Astrocyte (in vitro differentiated cells and primary cell): ENCODE measurements around the gene ABCB8. TPM values are rescaled to one million over a fixed set of nuclear protein-coding genes. Genes with fewer than 3 reads are reported as not detected.

Experiments
- DNase-seq: peaks from one replicate; pipeline ENCODE4 v3.0.0-alpha.2; 2010; ENCODE audit warnings: low read depth
- FAIRE-seq: peaks from 2 replicates; lab custom pipeline; 2011; peaks lifted over from hg19 to GRCh38; lab: Jason Lieb, UNC
- H2AFZ ChIP-seq: 2 replicates; pipeline ENCODE4 v1.6.0; 2012; ENCODE audit warnings: low read depth, low read length, inconsistent platforms
- H3K27ac ChIP-seq: 2 replicates; pipeline ENCODE4 v1.5.1; 2011; ENCODE audit warnings: low read depth, low read length, inconsistent platforms
- H3K27me3 ChIP-seq: 2 replicates; pipeline ENCODE4 v1.6.0; 2011; ENCODE audit warnings: low read length, inconsistent platforms; ENCODE audit not compliant: insufficient read depth
- H3K36me3 ChIP-seq: 2 replicates; pipeline ENCODE4 v1.5.1; 2011; ENCODE audit warnings: low read length, inconsistent platforms; ENCODE audit not compliant: insufficient read depth
- H3K4me1 ChIP-seq: 2 replicates; pipeline ENCODE4 v1.5.1; 2011; ENCODE audit warnings: low read length, inconsistent platforms; ENCODE audit not compliant: insufficient read depth
- H3K4me2 ChIP-seq: 2 replicates; pipeline ENCODE4 v1.6.0; 2012; ENCODE audit warnings: low read length, inconsistent platforms
- H3K4me3 ChIP-seq: 2 replicates; pipeline ENCODE4 v1.5.1; 2011; ENCODE audit warnings: low read depth, mild to moderate bottlenecking, low read length, inconsistent platforms; ENCODE audit not compliant: insufficient read depth
- H3K79me2 ChIP-seq: 2 replicates; pipeline ENCODE4 v1.6.0; 2012; ENCODE audit warnings: mild to moderate bottlenecking, low read length, inconsistent platforms; ENCODE audit not compliant: insufficient read depth
- H3K9ac ChIP-seq: 2 replicates; pipeline ENCODE4 v1.6.0; 2012; ENCODE audit warnings: mild to moderate bottlenecking, low read length, inconsistent platforms
- H3K9me3 ChIP-seq: 2 replicates; pipeline ENCODE4 v1.5.1; 2012; ENCODE audit warnings: low read depth, mild to moderate bottlenecking, low read length, inconsistent platforms; ENCODE audit not compliant: insufficient read depth
- H4K20me1 ChIP-seq: 2 replicates; pipeline ENCODE4 v1.6.0; 2012; ENCODE audit warnings: low read length, inconsistent platforms; ENCODE audit not compliant: insufficient read depth
- H3K27ac Mint-ChIP-seq: one replicate; pipeline ENCODE4 v1.8.0; 2021; ENCODE audit warnings: mild to moderate bottlenecking, mixed read lengths; ENCODE audit not compliant: unreplicated experiment
- H3K27me3 Mint-ChIP-seq: one replicate; pipeline ENCODE4 v1.8.0; 2021; ENCODE audit warnings: low read depth, mixed read lengths; ENCODE audit not compliant: unreplicated experiment
- H3K36me3 Mint-ChIP-seq: one replicate; pipeline ENCODE4 v1.8.0; 2021; ENCODE audit warnings: low read depth, mixed read lengths; ENCODE audit not compliant: unreplicated experiment
- H3K4me1 Mint-ChIP-seq: one replicate; pipeline ENCODE4 v1.8.0; 2021; ENCODE audit warnings: low read depth, mixed read lengths; ENCODE audit not compliant: unreplicated experiment
- H3K4me3 Mint-ChIP-seq: one replicate; pipeline ENCODE4 v1.8.0; 2021; ENCODE audit warnings: mild to moderate bottlenecking, moderate library complexity, mixed read lengths; ENCODE audit not compliant: unreplicated experiment
- H3K9me3 Mint-ChIP-seq: one replicate; pipeline ENCODE4 v1.8.0; 2021; ENCODE audit warnings: mild to moderate bottlenecking, mixed read lengths; ENCODE audit not compliant: unreplicated experiment
- EZH2 ChIP-seq: IDR thresholded peaks from 2 replicates; pipeline ENCODE4 v1.6.1; 2012; ENCODE audit warnings: mild to moderate bottlenecking, low read length, inconsistent platforms; ENCODE audit not compliant: insufficient read depth
- total RNA-seq: library from RNA; stranded (reverse); gene quantifications from 2 replicates; pipeline ENCODE4 v1.2.1, GENCODE V29; 2021
- TF ChIP-seq, protein P1 (sequence below): IDR thresholded peaks from 2 replicates; pipeline ENCODE4 v1.5.1; 2011; ENCODE audit warnings: low read depth, mild to moderate bottlenecking, inconsistent platforms, low read length, moderate library complexity; ENCODE audit not compliant: insufficient read depth

The ABCB8 gene
- total RNA-seq, 1 donor from 2014 or later: 53.3 TPM

DNA sequence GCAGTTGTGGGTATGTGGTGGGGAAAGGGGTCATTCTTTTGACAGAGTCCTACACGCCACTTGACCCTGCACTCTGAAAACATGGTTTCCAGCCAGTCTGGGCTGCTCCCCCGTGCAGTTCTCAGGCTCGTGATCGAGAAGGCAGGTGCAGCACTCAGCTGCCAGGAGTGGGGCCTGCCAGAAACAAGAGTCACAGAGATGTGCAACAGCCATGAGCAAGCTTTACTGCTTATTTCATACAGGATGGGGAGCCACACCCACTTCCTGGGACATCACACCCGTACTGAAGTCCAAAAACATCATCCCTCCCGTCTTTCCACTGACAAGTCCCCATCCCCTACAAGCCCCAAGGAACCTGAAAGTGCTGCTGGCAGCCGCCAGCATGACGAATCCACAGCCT lies 13.3 kb upstream of the ABCB8 start:
- no peaks in the 10 kb centered on the region for H3K36me3 ChIP-seq
- peaks cover 55% of the 10 kb centered on the region for H3K27me3 Mint-ChIP-seq
- DNase-seq (no peak), FAIRE-seq (no peak)
- peaks cover 25% of the 10 kb centered on the region for H3K4me1 ChIP-seq
- H4K20me1 ChIP-seq: no peaks in the 10 kb centered on the region
- no peaks in the 10 kb centered on the region for H3K79me2 ChIP-seq
- H3K36me3 Mint-ChIP-seq: peaks cover 12% of the 10 kb centered on the region
- H3K9me3 Mint-ChIP-seq: peaks cover 2% of the 10 kb centered on the region
- H3K27ac ChIP-seq: no peak overlapping the region
- H3K4me1 Mint-ChIP-seq: peaks cover 15% of the 10 kb centered on the region
- TF ChIP-seq, protein P1, sequence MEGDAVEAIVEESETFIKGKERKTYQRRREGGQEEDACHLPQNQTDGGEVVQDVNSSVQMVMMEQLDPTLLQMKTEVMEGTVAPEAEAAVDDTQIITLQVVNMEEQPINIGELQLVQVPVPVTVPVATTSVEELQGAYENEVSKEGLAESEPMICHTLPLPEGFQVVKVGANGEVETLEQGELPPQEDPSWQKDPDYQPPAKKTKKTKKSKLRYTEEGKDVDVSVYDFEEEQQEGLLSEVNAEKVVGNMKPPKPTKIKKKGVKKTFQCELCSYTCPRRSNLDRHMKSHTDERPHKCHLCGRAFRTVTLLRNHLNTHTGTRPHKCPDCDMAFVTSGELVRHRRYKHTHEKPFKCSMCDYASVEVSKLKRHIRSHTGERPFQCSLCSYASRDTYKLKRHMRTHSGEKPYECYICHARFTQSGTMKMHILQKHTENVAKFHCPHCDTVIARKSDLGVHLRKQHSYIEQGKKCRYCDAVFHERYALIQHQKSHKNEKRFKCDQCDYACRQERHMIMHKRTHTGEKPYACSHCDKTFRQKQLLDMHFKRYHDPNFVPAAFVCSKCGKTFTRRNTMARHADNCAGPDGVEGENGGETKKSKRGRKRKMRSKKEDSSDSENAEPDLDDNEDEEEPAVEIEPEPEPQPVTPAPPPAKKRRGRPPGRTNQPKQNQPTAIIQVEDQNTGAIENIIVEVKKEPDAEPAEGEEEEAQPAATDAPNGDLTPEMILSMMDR: no peak
- no peak for TF ChIP-seq EZH2
- no peak overlapping the region for H3K4me3 ChIP-seq
- H3K27ac Mint-ChIP-seq: no peak overlapping the region
- H3K27me3 ChIP-seq: peaks cover 21% of the 10 kb centered on the region
- H3K4me2 ChIP-seq: no peak overlapping the region
- no peaks in the 10 kb centered on the region for H3K9me3 ChIP-seq
- H2AFZ ChIP-seq: no peak overlapping the region
- H3K4me3 Mint-ChIP-seq: no peak overlapping the region
- H3K9ac ChIP-seq: no peak overlapping the region

GRCh38 chr7:151015967-151016366 lies 12.3 kb upstream of the ABCB8 start:
- Histone ChIP-seq H3K4me1 (peaks cover 20% of the 10 kb centered on the region), H4K20me1 (no peaks in the 10 kb centered on the region), H3K27ac (no peak overlapping the region), H3K9ac (no peak overlapping the region), H3K4me3 (no peak overlapping the region), H3K36me3 (no peaks in the 10 kb centered on the region), H3K9me3 (no peaks in the 10 kb centered on the region), H2AFZ (no peak overlapping the region), H3K27me3 (peaks cover 31% of the 10 kb centered on the region), H3K79me2 (no peaks in the 10 kb centered on the region), H3K4me2 (no peak overlapping the region)
- peaks cover 57% of the 10 kb centered on the region for H3K27me3 Mint-ChIP-seq
- no peak for FAIRE-seq
- no peak overlapping the region for H3K4me3 Mint-ChIP-seq
- DNase-seq: no peak
- H3K9me3 Mint-ChIP-seq: peaks cover 2% of the 10 kb centered on the region
- TF ChIP-seq, protein P1: no peak
- no peak for TF ChIP-seq EZH2
- peaks cover 11% of the 10 kb centered on the region for H3K4me1 Mint-ChIP-seq
- H3K27ac Mint-ChIP-seq: no peak overlapping the region
- H3K36me3 Mint-ChIP-seq: peaks cover 12% of the 10 kb centered on the region

GRCh38 chr7:151016505-151016904 lies 11.7 kb upstream of the ABCB8 start:
- Histone ChIP-seq H2AFZ (no peak overlapping the region), H3K4me1 (peaks cover 20% of the 10 kb centered on the region), H3K36me3 (no peaks in the 10 kb centered on the region), H3K27me3 (peaks cover 33% of the 10 kb centered on the region), H3K9ac (no peak overlapping the region), H3K4me2 (no peak overlapping the region), H3K27ac (no peak overlapping the region), H3K79me2 (no peaks in the 10 kb centered on the region), H3K4me3 (no peak overlapping the region), H3K9me3 (no peaks in the 10 kb centered on the region), H4K20me1 (no peaks in the 10 kb centered on the region)
- Mint-ChIP-seq H3K9me3 (peaks cover 2% of the 10 kb centered on the region), H3K36me3 (peaks cover 12% of the 10 kb centered on the region), H3K27me3 (peaks cover 60% of the 10 kb centered on the region), H3K4me1 (peaks cover 9% of the 10 kb centered on the region), H3K27ac (no peak overlapping the region), H3K4me3 (no peak overlapping the region)
- no peak for DNase-seq
- FAIRE-seq: no peak
- no peak for TF ChIP-seq EZH2
- TF ChIP-seq, protein P1: no peak
